Liver (tissue), 9 donors: ENCODE measurements around the gene STAT3. TPM values are rescaled to one million over a fixed set of nuclear protein-coding genes. Genes with fewer than 3 reads are reported as not detected.
A peak's percentile ranks its signal among the peaks of the same experiment; 100 is the strongest.

Experiments
- DNase-seq: peaks from one replicate; pipeline ENCODE4 v3.0.0-alpha.2; 2017; ENCODE audit warnings: low spot score
- H3K27ac ChIP-seq, 2 donors: one replicate each; pipeline ENCODE4 v1.7.0; 2013; ENCODE audit warnings: inconsistent platforms in 2 of 2, low read length in 2 of 2, control low read depth in 1 of 2, low read depth in 1 of 2, mild to moderate bottlenecking in 1 of 2
- H3K27me3 ChIP-seq, 4 donors: one replicate each; pipeline versions ENCODE4 v1.6.1 to v1.7.0; 2013; ENCODE audit warnings: low read length in 3 of 4, inconsistent platforms in 1 of 4, mild to moderate bottlenecking in 1 of 4, moderate library complexity in 1 of 4; ENCODE audit not compliant: control insufficient read depth in 4 of 4, insufficient read depth in 4 of 4
- H3K36me3 ChIP-seq, 4 donors: one replicate each; pipeline versions ENCODE4 v1.6.1 to v1.7.0; 2013; ENCODE audit warnings: low read length in 3 of 4, mild to moderate bottlenecking in 3 of 4, low read depth in 1 of 4, moderate library complexity in 1 of 4; ENCODE audit not compliant: control insufficient read depth in 4 of 4, insufficient read depth in 3 of 4
- H3K4me1 ChIP-seq, 4 donors: one replicate each; pipeline versions ENCODE4 v1.6.1 to v1.7.0; 2013; ENCODE audit warnings: low read length in 3 of 4, mild to moderate bottlenecking in 3 of 4, moderate library complexity in 1 of 4; ENCODE audit not compliant: control insufficient read depth in 4 of 4, insufficient read depth in 4 of 4
- H3K4me3 ChIP-seq, 3 donors: one replicate each; pipeline versions ENCODE4 v1.6.1 to v1.7.0; 2013; ENCODE audit warnings: low read length in 3 of 3, control low read depth in 1 of 3, low read depth in 1 of 3, mild to moderate bottlenecking in 1 of 3
- H3K9ac ChIP-seq, 2 donors: one replicate each; pipeline ENCODE4 v1.7.0; 2013; ENCODE audit warnings: low read length in 2 of 2, mild to moderate bottlenecking in 2 of 2, moderate library complexity in 2 of 2, control low read depth in 1 of 2, low read depth in 1 of 2
- H3K9me3 ChIP-seq, 4 donors: one replicate each; pipeline versions ENCODE4 v1.6.1 to v1.7.0; 2013; ENCODE audit warnings: low read length in 3 of 4; ENCODE audit not compliant: control insufficient read depth in 4 of 4
- CTCF ChIP-seq: fragments of 150-350 bp; IDR thresholded peaks from 2 replicates; pipeline ENCODE4 v1.5.1; 2017; ENCODE audit warnings: improper control_type of control experiment, low read depth, low read length; ENCODE audit not compliant: missing input control
- FOXA1 ChIP-seq: IDR thresholded peaks from 2 replicates; pipeline ENCODE4 v1.6.1; 2016; ENCODE audit warnings: antibody characterized with exemption
- HNF4G ChIP-seq: IDR thresholded peaks from 2 replicates; pipeline ENCODE4 v1.6.1; 2016; ENCODE audit warnings: antibody characterized with exemption
- MAX ChIP-seq: IDR thresholded peaks from 2 replicates; pipeline ENCODE4 v1.6.1; 2016; ENCODE audit warnings: antibody characterized with exemption
- NR2F2 ChIP-seq: IDR thresholded peaks from 2 replicates; pipeline ENCODE4 v1.6.1; 2016; ENCODE audit warnings: antibody characterized with exemption
- RAD21 ChIP-seq, 2 donors: IDR thresholded peaks; 2 replicates each; pipeline ENCODE4 v1.6.1; 2016; ENCODE audit warnings: antibody characterized with exemption in 2 of 2, mild to moderate bottlenecking in 2 of 2
- REST ChIP-seq: IDR thresholded peaks from 2 replicates; pipeline ENCODE4 v1.6.1; 2016; ENCODE audit warnings: antibody characterized with exemption, mild to moderate bottlenecking
- RXRA ChIP-seq, 2 donors: IDR thresholded peaks; 2 replicates each; pipeline ENCODE4 v1.6.1; 2017 to 2018; ENCODE audit warnings: antibody characterized with exemption in 2 of 2, mild to moderate bottlenecking in 1 of 2
- SP1 ChIP-seq: IDR thresholded peaks from 2 replicates; pipeline ENCODE4 v1.6.1; 2018; ENCODE audit warnings: antibody characterized with exemption, mild to moderate bottlenecking
- YY1 ChIP-seq: IDR thresholded peaks from 2 replicates; pipeline ENCODE4 v1.6.1; 2016; ENCODE audit warnings: antibody characterized with exemption, mild to moderate bottlenecking
- WGBS: extraction: QIAGEN DNeasy Blood & Tissue Kit; methylation state at CpG from one replicate; pipeline ENCODE4 v1.1.7; 2013; 5-methylcytosine and 5-hydroxymethylcytosine counted together
- polyA plus RNA-seq, 2 donors: library from polyadenylated mRNA; stranded (reverse) in 1 of 2; unstranded in 1 of 2; fragments of 200-250 nt in 1 of 2; fragments of >200 nt in 1 of 2; fragmentation: Nextera tagmentation in 1 of 2; extraction: Ambion mirVana in 1 of 2; gene quantifications; one replicate each; pipeline versions ENCODE4 v1.2.1 to v1.2.3, GENCODE V29; 2013 to 2015
- total RNA-seq, 2 donors: library from RNA; depleted of rRNA; stranded (reverse); fragments of >200 nt; gene quantifications; one replicate each; pipeline ENCODE4 v1.2.3, GENCODE V29; 2014
- TF ChIP-seq, protein P1 (sequence below): IDR thresholded peaks from 2 replicates; pipeline ENCODE4 v1.6.1; 2016; ENCODE audit warnings: antibody characterized with exemption
- donor health status: healthy.
- donor health status: healthy.
- donor health status: healthy.
- donor health status: healthy.
- donor health status: healthy.

Gene STAT3
- total and polyA plus RNA-seq, 4 donors: 68.7 to 301 (median 114) TPM

DNA sequence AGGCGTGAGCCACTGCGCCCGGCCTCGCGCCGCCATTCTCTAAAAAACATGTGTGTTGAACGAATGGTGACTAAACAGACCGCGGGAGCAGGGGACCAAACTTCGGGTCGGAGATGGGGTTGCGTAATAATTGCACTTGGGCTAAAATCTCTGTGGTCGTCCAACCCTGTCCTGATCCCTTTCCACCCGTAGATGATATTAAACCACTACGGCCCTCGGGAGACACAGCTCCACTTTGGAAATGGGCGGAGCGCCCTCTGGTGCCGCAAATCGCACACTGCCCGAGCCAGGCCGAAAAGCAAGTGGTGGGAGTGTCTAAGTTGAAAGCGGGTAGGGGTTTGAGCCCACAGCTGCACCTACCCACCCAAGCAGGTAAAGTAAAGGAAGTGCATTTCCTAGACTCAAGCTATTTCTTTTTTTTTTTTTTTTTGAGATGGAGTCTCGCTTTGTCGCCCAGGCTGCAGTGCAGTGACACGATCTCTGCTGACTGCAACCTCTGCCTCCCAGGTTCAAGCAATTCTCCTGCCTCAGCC is 17.8 kb upstream of the STAT3 start:
- H3K9ac ChIP-seq: no peak overlapping the region
- no peak overlapping the region for H3K27ac ChIP-seq
- no peaks in the 10 kb centered on the region for H3K27me3 ChIP-seq
- H3K36me3 ChIP-seq: no peaks in the 10 kb centered on the region
- 30% methylated on average over 26 of the region's 26 CpGs for WGBS
- no peaks in the 10 kb centered on the region for H3K9me3 ChIP-seq
- no peak overlapping the region for H3K4me3 ChIP-seq
- H3K4me1 ChIP-seq: peaks cover 0 to 2% (median 1%) of the 10 kb centered on the region in 4 donors
- peak; percentile 90 for DNase-seq
- TF ChIP-seq RXRA (IDR thresholded peaks at IDR 0.05): no peak
- no peak for TF ChIP-seq MAX
- TF ChIP-seq REST: no peak
- no peak for TF ChIP-seq SP1
- no peak for TF ChIP-seq YY1
- no peak for TF ChIP-seq NR2F2
- no peak for TF ChIP-seq HNF4G
- TF ChIP-seq, protein P1, sequence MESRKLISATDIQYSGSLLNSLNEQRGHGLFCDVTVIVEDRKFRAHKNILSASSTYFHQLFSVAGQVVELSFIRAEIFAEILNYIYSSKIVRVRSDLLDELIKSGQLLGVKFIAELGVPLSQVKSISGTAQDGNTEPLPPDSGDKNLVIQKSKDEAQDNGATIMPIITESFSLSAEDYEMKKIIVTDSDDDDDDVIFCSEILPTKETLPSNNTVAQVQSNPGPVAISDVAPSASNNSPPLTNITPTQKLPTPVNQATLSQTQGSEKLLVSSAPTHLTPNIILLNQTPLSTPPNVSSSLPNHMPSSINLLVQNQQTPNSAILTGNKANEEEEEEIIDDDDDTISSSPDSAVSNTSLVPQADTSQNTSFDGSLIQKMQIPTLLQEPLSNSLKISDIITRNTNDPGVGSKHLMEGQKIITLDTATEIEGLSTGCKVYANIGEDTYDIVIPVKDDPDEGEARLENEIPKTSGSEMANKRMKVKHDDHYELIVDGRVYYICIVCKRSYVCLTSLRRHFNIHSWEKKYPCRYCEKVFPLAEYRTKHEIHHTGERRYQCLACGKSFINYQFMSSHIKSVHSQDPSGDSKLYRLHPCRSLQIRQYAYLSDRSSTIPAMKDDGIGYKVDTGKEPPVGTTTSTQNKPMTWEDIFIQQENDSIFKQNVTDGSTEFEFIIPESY: no peak
- peak; percentile 95 for TF ChIP-seq RAD21 (IDR thresholded peaks at IDR 0.05)
- no peak for TF ChIP-seq FOXA1
- TF ChIP-seq CTCF: peak; percentile 87

DNA sequence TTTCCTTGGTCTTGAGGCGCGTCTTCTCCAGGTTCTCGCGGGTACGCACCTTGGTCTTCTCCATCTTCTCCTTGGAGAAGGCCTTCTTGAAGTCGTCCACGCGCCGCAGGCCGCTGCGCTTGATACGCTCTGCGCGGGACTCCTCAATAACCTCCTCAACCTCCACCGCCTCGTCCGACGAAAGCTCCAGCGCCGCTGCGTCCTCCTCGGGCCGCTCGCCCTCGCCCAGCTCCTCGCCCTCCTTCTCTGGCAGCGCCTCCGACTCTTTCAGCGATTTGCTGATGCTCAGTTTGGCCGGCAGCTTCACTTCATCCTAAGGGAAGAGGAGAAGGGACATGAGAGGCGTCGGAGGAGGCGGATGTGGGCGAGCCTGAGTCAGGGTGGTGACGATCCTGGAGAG is 16.8 kb upstream of the STAT3 start:
- 71% methylated on average over 35 of the region's 35 CpGs for WGBS
- H3K27ac ChIP-seq: no peak overlapping the region
- TF ChIP-seq SP1: no peak
- no peak for TF ChIP-seq NR2F2
- TF ChIP-seq RXRA (IDR thresholded peaks at IDR 0.05): no peak
- TF ChIP-seq, protein P1: no peak
- no peaks in the 10 kb centered on the region for H3K9me3 ChIP-seq
- DNase-seq: no peak
- no peaks in the 10 kb centered on the region for H3K27me3 ChIP-seq
- H3K4me3 ChIP-seq: no peak overlapping the region
- peaks cover 0 to 4% (median 2%) of the 10 kb centered on the region in 4 donors for H3K4me1 ChIP-seq
- no peaks in the 10 kb centered on the region for H3K36me3 ChIP-seq
- H3K9ac ChIP-seq: no peak overlapping the region
